ENCODE measurements around the gene SIL1. TPM values are rescaled to one million over a fixed set of nuclear protein-coding genes. Genes with fewer than 3 reads are reported as not detected.
"Not testable (repeated sequence)": the region's sequence is repeated elsewhere in the genome, so short reads cannot be mapped to it uniquely, and the experiment has no call there.

Gene SIL1
- polyA plus RNA-seq, 3 donors, result 25.4 to 35.1 (median 27.9) TPM

GRCh38 chr5:139193928-139194327 lies 4.2 kb downstream of the SIL1 start:
- Histone ChIP-seq H4K20me1 (ENCODE audit: insufficient read depth, low read length) (peaks cover 3% of the 10 kb centered on the region), H3K9me3 (replicated peaks in 1 of 2; ENCODE audit: control insufficient read depth in 1 of 2, insufficient read depth in 1 of 2, low read length in 2 of 2) (no peaks in the 10 kb centered on the region), H3K36me3 (replicated peaks in 1 of 2; ENCODE audit: control insufficient read depth in 1 of 2, insufficient read depth in 2 of 2, low read length in 2 of 2) (peaks cover 3 to 8% of the 10 kb centered on the region in 2 donors), H2AFZ (ENCODE audit: insufficient read depth, low read depth, low read length, poor library complexity, severe bottlenecking) (no peak overlapping the region), H3K79me2 (ENCODE audit: insufficient read depth, low read length) (peaks cover 65% of the 10 kb centered on the region), H3K4me3 (replicated peaks in 1 of 3; ENCODE audit: low read depth in 2 of 3, low read length in 3 of 3) (no peak overlapping the region), H3K4me2 (replicated peaks; ENCODE audit: extremely low read depth, low read length, poor library complexity, severe bottlenecking) (no peak overlapping the region), H3K9ac (ENCODE audit: insufficient read depth, low read length, poor library complexity, severe bottlenecking) (no peak overlapping the region), H3K27ac (ENCODE audit: low read depth in 1 of 2, low read length in 2 of 2) (no peak overlapping the region), H3K27me3 (ENCODE audit: control insufficient read depth in 2 of 2, insufficient read depth in 2 of 2, low read length in 2 of 2) (no peaks in the 10 kb centered on the region), H3K4me1 (ENCODE audit: control insufficient read depth in 1 of 2, insufficient read depth in 2 of 2, low read length in 2 of 2) (peaks cover 33 to 38% of the 10 kb centered on the region in 2 donors)
- no CpG with 5 or more reads among the region's 1 CpG for WGBS (ENCODE audit: insufficient coverage)
- TF ChIP-seq CTCF (IDR thresholded peaks at IDR 0.05), result peak; percentile 42
- intact Hi-C loops (cut with micrococcal nuclease), result no loop called here
- H3K4me1 Mint-ChIP-seq, result peaks cover 42% of the 10 kb centered on the region
- DNase-seq, result no peak
- peaks cover 19 to 28% of the 10 kb centered on the region in 2 donors for H3K36me3 Mint-ChIP-seq
- H3K27me3 Mint-ChIP-seq (ENCODE audit: low read depth in 3 of 3), result no peaks in the 10 kb centered on the region
- H3K4me3 Mint-ChIP-seq, result no peak overlapping the region
- H3K27ac Mint-ChIP-seq, result no peak overlapping the region
- H3K9me3 Mint-ChIP-seq, result no peaks in the 10 kb centered on the region

- H3K9me3 ChIP-seq (replicated peaks in 1 of 2; ENCODE audit: control insufficient read depth in 1 of 2, insufficient read depth in 1 of 2, low read length in 2 of 2); intact Hi-C loops (cut with micrococcal nuclease); H3K4me3 Mint-ChIP-seq; H3K9me3 Mint-ChIP-seq; H2AFZ ChIP-seq (ENCODE audit: insufficient read depth, low read depth, low read length, poor library complexity, severe bottlenecking); H3K27me3 Mint-ChIP-seq (ENCODE audit: low read depth in 3 of 3); H3K27ac ChIP-seq (ENCODE audit: low read depth in 1 of 2, low read length in 2 of 2); H3K4me2 ChIP-seq (replicated peaks; ENCODE audit: extremely low read depth, low read length, poor library complexity, severe bottlenecking); H3K9ac ChIP-seq (ENCODE audit: insufficient read depth, low read length, poor library complexity, severe bottlenecking); H4K20me1 ChIP-seq (ENCODE audit: insufficient read depth, low read length); H3K27me3 ChIP-seq (ENCODE audit: control insufficient read depth in 2 of 2, insufficient read depth in 2 of 2, low read length in 2 of 2); H3K4me3 ChIP-seq (replicated peaks in 1 of 3; ENCODE audit: low read depth in 2 of 3, low read length in 3 of 3); DNase-seq: not testable (repeated sequence)
- peaks cover 25 to 36% of the 10 kb centered on the region in 2 donors for H3K36me3 Mint-ChIP-seq
- peaks cover 26 to 30% of the 10 kb centered on the region in 2 donors for H3K4me1 ChIP-seq (ENCODE audit: control insufficient read depth in 1 of 2, insufficient read depth in 2 of 2, low read length in 2 of 2)
- peaks cover 38% of the 10 kb centered on the region for H3K4me1 Mint-ChIP-seq
- no CpG with 5 or more reads among the region's 4 CpGs for WGBS (ENCODE audit: insufficient coverage)
- peaks cover 70% of the 10 kb centered on the region for H3K79me2 ChIP-seq (ENCODE audit: insufficient read depth, low read length)
- peaks cover 3 to 15% of the 10 kb centered on the region in 2 donors for H3K36me3 ChIP-seq (replicated peaks in 1 of 2; ENCODE audit: control insufficient read depth in 1 of 2, insufficient read depth in 2 of 2, low read length in 2 of 2)
- peak overlapping the region in 1 of 7 donors; percentile 11 for H3K27ac Mint-ChIP-seq
These were observed 5.3 kb downstream of the SIL1 start for GRCh38 chr5:139192906-139193305.

- peaks cover 31% of the 10 kb centered on the region for H3K4me1 Mint-ChIP-seq
- H3K27ac Mint-ChIP-seq; intact Hi-C loops (cut with micrococcal nuclease); H3K4me3 ChIP-seq (replicated peaks in 1 of 3; ENCODE audit: low read depth in 2 of 3, low read length in 3 of 3); H3K27me3 Mint-ChIP-seq (ENCODE audit: low read depth in 3 of 3); H3K27me3 ChIP-seq (ENCODE audit: control insufficient read depth in 2 of 2, insufficient read depth in 2 of 2, low read length in 2 of 2); H4K20me1 ChIP-seq (ENCODE audit: insufficient read depth, low read length); H3K9me3 ChIP-seq (replicated peaks in 1 of 2; ENCODE audit: control insufficient read depth in 1 of 2, insufficient read depth in 1 of 2, low read length in 2 of 2); H3K9ac ChIP-seq (ENCODE audit: insufficient read depth, low read length, poor library complexity, severe bottlenecking); H3K9me3 Mint-ChIP-seq; H2AFZ ChIP-seq (ENCODE audit: insufficient read depth, low read depth, low read length, poor library complexity, severe bottlenecking); H3K4me3 Mint-ChIP-seq; H3K27ac ChIP-seq (ENCODE audit: low read depth in 1 of 2, low read length in 2 of 2); DNase-seq; H3K4me2 ChIP-seq (replicated peaks; ENCODE audit: extremely low read depth, low read length, poor library complexity, severe bottlenecking): not testable (repeated sequence)
- H3K36me3 ChIP-seq (replicated peaks in 1 of 2; ENCODE audit: control insufficient read depth in 1 of 2, insufficient read depth in 2 of 2, low read length in 2 of 2), result peaks cover 3 to 16% of the 10 kb centered on the region in 2 donors
- peaks cover 19 to 20% of the 10 kb centered on the region in 2 donors for H3K4me1 ChIP-seq (ENCODE audit: control insufficient read depth in 1 of 2, insufficient read depth in 2 of 2, low read length in 2 of 2)
- peaks cover 32 to 46% of the 10 kb centered on the region in 2 donors for H3K36me3 Mint-ChIP-seq
- no CpG with 5 or more reads among the region's 3 CpGs for WGBS (ENCODE audit: insufficient coverage)
- H3K79me2 ChIP-seq (ENCODE audit: insufficient read depth, low read length), result peaks cover 63% of the 10 kb centered on the region
These were observed 6.2 kb downstream of the SIL1 start for GRCh38 chr5:139191954-139192353.

Measured in CD14-positive monocyte (primary cell).